GM12878 (cell line): ENCODE measurements around the gene ALG5. TPM values are rescaled to one million over a fixed set of nuclear protein-coding genes. Genes with fewer than 3 reads are reported as not detected.

Source experiments
- ASH2L ChIP-seq: fragments of 300-600, 200-600 bp; sonication (generic); IDR thresholded peaks from 2 replicates; pipeline ENCODE4 v1.6.1; 2017; ENCODE audit warnings: low read depth, mild to moderate bottlenecking, borderline replicate concordance
- CBX3 ChIP-seq: fragments of 200-600 bp; sonication (generic); IDR thresholded peaks from 2 replicates; pipeline ENCODE4 v1.6.1; 2016; ENCODE audit warnings: low read depth, borderline replicate concordance
- CBX5 ChIP-seq: sonication (generic); IDR thresholded peaks from 2 replicates; pipeline ENCODE4 v1.6.1; 2016; ENCODE audit warnings: low read depth, moderate library complexity, mild to moderate bottlenecking, inconsistent platforms
- CHD2 ChIP-seq: IDR thresholded peaks from 2 replicates; pipeline ENCODE4 v1.6.1; 2011; ENCODE audit warnings: low read depth, low read length, improper control_type of control experiment, borderline replicate concordance
- ETV6 ChIP-seq, 2 experiments: fragments of 450-650 bp in 1 of 2; IDR thresholded peaks in 1 of 2; conservative IDR thresholded peaks in 1 of 2; 2 replicates each; pipeline ENCODE4 v1.6.1; 2014; ENCODE audit warnings: antibody characterized with exemption in 1 of 2, borderline replicate concordance in 1 of 2, low read depth in 1 of 2, mild to moderate bottlenecking in 1 of 2, moderate library complexity in 1 of 2
- KDM1A ChIP-seq: fragments of 200-600 bp; sonication (generic); IDR thresholded peaks from 2 replicates; pipeline ENCODE4 v1.6.1; 2016; ENCODE audit warnings: borderline replicate concordance
- NFXL1 ChIP-seq: fragments of 450-650 bp; IDR thresholded peaks from 2 replicates; pipeline ENCODE4 v1.6.1; 2017; ENCODE audit warnings: antibody characterized with exemption, mild to moderate bottlenecking, borderline replicate concordance
- PAX8 ChIP-seq: fragments of 450-650 bp; IDR thresholded peaks from 2 replicates; pipeline ENCODE4 v1.6.1; 2017; ENCODE audit warnings: mild to moderate bottlenecking, moderate library complexity
- RCOR1 ChIP-seq: conservative IDR thresholded peaks from 2 replicates; pipeline ENCODE4 v1.6.1; 2012; ENCODE audit warnings: low read depth, low read length, improper control_type of control experiment
- SIX5 ChIP-seq: IDR thresholded peaks from 2 replicates; pipeline ENCODE4 v1.6.1; 2011; ENCODE audit warnings: mild to moderate bottlenecking, low read depth, low read length, moderate library complexity; ENCODE audit not compliant: severe bottlenecking
- TBL1XR1 ChIP-seq: IDR thresholded peaks from 2 replicates; pipeline ENCODE4 v1.6.1; 2012; ENCODE audit warnings: low read depth, low read length, improper control_type of control experiment
- TCF7 ChIP-seq: IDR thresholded peaks from 2 replicates; pipeline ENCODE4 v1.6.1; 2014; ENCODE audit warnings: antibody characterized with exemption, borderline replicate concordance
- YY1 ChIP-seq: IDR thresholded peaks from 2 replicates; pipeline ENCODE4 v1.6.1; 2011; ENCODE audit warnings: low read depth, mild to moderate bottlenecking, low read length
- ZNF622 ChIP-seq: fragments of 450-650 bp; IDR thresholded peaks from 2 replicates; pipeline ENCODE4 v1.6.1; 2017; ENCODE audit warnings: mild to moderate bottlenecking, inconsistent platforms
- polyA plus RNA-seq, 11 experiments: library from polyadenylated mRNA; depleted of rRNA in 4 of 11; unstranded in 6 of 11; stranded (reverse) in 5 of 11; fragments of >200 nt; fragmentation: Nextera tagmentation in 4 of 11; fragmentation: Illumina TruSeq in 1 of 11; extraction: Ambion mirVana in 4 of 11; extraction: Trizol in 1 of 11; gene quantifications; 1 replicate in 1 of 11; 2 replicates in 10 of 11; pipeline versions ENCODE4 v1.2.1 to v1.2.3, GENCODE V29; 2011 to 2016; ENCODE audit warnings: inconsistent platforms in 2 of 11, missing spikeins in 2 of 11, low read depth in 1 of 11
- total RNA-seq, 4 experiments: library from RNA; depleted of rRNA in 3 of 4; stranded (reverse); fragments of >200 nt in 3 of 4; fragmentation: Illumina TruSeq in 1 of 4; extraction: Trizol in 1 of 4; gene quantifications; 2 replicates each; pipeline versions ENCODE4 v1.2.1 to v1.2.3, GENCODE V29; 2013 to 2021
- TF ChIP-seq, protein P1 (sequence below): fragments of 450-650 bp; IDR thresholded peaks from 2 replicates; pipeline ENCODE4 v1.6.1; 2017; ENCODE audit warnings: mild to moderate bottlenecking, moderate library complexity
- TF ChIP-seq, protein P2 (sequence below): IDR thresholded peaks from 2 replicates; pipeline ENCODE4 v1.6.1; 2011; ENCODE audit warnings: low read depth, low read length, improper control_type of control experiment, borderline replicate concordance
- TF ChIP-seq, protein P3 (sequence below): IDR thresholded peaks from 2 replicates; pipeline ENCODE4 v1.6.1; 2012; ENCODE audit warnings: low read length, inconsistent platforms
- TF ChIP-seq, protein P4 (sequence below), 3 experiments: IDR thresholded peaks in 2 of 3; conservative IDR thresholded peaks in 1 of 3; 2 replicates each; pipeline ENCODE4 v1.5.1; 2011; ENCODE audit warnings: low read depth in 3 of 3, low read length in 3 of 3, mild to moderate bottlenecking in 3 of 3, control low read depth in 2 of 3, moderate library complexity in 2 of 3, inconsistent platforms in 1 of 3, mixed read lengths in 1 of 3; ENCODE audit not compliant: control insufficient read depth in 2 of 3, insufficient read depth in 1 of 3; ENCODE audit errors: extremely low read depth in 1 of 3
- TF ChIP-seq, protein P5 (sequence below): fragments of 450-650 bp; IDR thresholded peaks from 2 replicates; pipeline ENCODE4 v1.6.1; 2017; ENCODE audit warnings: low read depth, mild to moderate bottlenecking, moderate library complexity

Gene ALG5
- total and polyA plus RNA-seq, 10 of the 15 experiments (the other 5 are each of a cell fraction or from before 2014, with no cell fraction given): 23.9 to 82.2 (median 42.5) TPM

DNA sequence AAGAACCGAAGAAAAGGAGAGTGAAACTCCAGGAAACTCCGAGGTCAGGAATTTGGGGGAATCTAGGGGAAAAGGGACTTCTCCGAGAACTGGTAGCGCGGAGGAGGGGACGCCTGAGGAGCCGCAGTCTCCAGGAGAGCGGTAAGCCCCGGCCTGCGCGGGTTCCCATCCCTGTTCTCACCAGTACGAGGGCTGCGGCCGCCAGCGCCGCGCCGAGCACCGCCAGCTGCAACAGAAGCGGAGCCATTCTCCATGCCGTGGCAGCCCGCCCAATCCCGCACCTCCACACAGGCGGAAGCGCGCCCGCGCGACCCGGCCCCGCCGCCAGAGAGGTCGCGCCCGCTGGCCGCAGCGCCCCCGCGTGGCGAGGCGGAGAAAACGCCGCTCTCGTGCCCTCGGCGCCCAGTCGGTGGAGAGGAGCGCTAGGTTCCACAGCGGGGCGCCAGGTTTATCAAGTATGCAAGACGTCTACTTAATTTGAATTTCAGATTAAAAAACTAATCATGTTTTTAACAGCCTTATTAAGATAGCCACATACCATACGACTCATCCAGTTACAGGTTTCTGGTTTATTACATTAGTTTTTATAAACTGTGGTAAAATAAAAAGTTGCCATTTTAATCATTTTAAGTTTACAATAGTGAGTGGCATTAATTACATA is at the start of gene ALG5 (continued):
- no peak for TF ChIP-seq ETV6 (conservative IDR thresholded peaks at IDR 0.05 in 1 of 2, IDR thresholded peaks at IDR 0.05 in 1 of 2; ENCODE audit: borderline replicate concordance in 1 of 2, low read depth in 1 of 2)
- 0 out of 2 replicates have a peak, but pooled peaks have one; percentile 61 for TF ChIP-seq NFXL1
- TF ChIP-seq TBL1XR1: no peak
- no peak for TF ChIP-seq ZNF622
- peak; percentile 56; the same call in 1 of the 2 replicates for TF ChIP-seq CHD2
- TF ChIP-seq KDM1A: no peak
- no peak for TF ChIP-seq TCF7
- TF ChIP-seq, protein P1, sequence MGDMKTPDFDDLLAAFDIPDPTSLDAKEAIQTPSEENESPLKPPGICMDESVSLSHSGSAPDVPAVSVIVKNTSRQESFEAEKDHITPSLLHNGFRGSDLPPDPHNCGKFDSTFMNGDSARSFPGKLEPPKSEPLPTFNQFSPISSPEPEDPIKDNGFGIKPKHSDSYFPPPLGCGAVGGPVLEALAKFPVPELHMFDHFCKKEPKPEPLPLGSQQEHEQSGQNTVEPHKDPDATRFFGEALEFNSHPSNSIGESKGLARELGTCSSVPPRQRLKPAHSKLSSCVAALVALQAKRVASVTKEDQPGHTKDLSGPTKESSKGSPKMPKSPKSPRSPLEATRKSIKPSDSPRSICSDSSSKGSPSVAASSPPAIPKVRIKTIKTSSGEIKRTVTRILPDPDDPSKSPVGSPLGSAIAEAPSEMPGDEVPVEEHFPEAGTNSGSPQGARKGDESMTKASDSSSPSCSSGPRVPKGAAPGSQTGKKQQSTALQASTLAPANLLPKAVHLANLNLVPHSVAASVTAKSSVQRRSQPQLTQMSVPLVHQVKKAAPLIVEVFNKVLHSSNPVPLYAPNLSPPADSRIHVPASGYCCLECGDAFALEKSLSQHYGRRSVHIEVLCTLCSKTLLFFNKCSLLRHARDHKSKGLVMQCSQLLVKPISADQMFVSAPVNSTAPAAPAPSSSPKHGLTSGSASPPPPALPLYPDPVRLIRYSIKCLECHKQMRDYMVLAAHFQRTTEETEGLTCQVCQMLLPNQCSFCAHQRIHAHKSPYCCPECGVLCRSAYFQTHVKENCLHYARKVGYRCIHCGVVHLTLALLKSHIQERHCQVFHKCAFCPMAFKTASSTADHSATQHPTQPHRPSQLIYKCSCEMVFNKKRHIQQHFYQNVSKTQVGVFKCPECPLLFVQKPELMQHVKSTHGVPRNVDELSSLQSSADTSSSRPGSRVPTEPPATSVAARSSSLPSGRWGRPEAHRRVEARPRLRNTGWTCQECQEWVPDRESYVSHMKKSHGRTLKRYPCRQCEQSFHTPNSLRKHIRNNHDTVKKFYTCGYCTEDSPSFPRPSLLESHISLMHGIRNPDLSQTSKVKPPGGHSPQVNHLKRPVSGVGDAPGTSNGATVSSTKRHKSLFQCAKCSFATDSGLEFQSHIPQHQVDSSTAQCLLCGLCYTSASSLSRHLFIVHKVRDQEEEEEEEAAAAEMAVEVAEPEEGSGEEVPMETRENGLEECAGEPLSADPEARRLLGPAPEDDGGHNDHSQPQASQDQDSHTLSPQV: peak; percentile 93
- peak; percentile 41 for TF ChIP-seq SIX5
- TF ChIP-seq ASH2L: 0 out of 2 replicates have a peak, but pooled peaks have one; percentile 42
- no peak for TF ChIP-seq CBX3
- no peak; the same call in 1 of the 2 replicates for TF ChIP-seq PAX8
- TF ChIP-seq, protein P2, sequence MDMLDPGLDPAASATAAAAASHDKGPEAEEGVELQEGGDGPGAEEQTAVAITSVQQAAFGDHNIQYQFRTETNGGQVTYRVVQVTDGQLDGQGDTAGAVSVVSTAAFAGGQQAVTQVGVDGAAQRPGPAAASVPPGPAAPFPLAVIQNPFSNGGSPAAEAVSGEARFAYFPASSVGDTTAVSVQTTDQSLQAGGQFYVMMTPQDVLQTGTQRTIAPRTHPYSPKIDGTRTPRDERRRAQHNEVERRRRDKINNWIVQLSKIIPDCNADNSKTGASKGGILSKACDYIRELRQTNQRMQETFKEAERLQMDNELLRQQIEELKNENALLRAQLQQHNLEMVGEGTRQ: no peak
- TF ChIP-seq, protein P3, sequence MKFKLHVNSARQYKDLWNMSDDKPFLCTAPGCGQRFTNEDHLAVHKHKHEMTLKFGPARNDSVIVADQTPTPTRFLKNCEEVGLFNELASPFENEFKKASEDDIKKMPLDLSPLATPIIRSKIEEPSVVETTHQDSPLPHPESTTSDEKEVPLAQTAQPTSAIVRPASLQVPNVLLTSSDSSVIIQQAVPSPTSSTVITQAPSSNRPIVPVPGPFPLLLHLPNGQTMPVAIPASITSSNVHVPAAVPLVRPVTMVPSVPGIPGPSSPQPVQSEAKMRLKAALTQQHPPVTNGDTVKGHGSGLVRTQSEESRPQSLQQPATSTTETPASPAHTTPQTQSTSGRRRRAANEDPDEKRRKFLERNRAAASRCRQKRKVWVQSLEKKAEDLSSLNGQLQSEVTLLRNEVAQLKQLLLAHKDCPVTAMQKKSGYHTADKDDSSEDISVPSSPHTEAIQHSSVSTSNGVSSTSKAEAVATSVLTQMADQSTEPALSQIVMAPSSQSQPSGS: no peak
- TF ChIP-seq, protein P4, sequence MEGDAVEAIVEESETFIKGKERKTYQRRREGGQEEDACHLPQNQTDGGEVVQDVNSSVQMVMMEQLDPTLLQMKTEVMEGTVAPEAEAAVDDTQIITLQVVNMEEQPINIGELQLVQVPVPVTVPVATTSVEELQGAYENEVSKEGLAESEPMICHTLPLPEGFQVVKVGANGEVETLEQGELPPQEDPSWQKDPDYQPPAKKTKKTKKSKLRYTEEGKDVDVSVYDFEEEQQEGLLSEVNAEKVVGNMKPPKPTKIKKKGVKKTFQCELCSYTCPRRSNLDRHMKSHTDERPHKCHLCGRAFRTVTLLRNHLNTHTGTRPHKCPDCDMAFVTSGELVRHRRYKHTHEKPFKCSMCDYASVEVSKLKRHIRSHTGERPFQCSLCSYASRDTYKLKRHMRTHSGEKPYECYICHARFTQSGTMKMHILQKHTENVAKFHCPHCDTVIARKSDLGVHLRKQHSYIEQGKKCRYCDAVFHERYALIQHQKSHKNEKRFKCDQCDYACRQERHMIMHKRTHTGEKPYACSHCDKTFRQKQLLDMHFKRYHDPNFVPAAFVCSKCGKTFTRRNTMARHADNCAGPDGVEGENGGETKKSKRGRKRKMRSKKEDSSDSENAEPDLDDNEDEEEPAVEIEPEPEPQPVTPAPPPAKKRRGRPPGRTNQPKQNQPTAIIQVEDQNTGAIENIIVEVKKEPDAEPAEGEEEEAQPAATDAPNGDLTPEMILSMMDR (IDR thresholded peaks at IDR 0.05 in 2 of 3, conservative IDR thresholded peaks at IDR 0.05 in 1 of 3; ENCODE audit: control insufficient read depth in 2 of 3, extremely low read depth in 1 of 3, insufficient read depth in 1 of 3, low read depth in 3 of 3, low read length in 3 of 3): peak; percentile 72 to 99 (median 97); a peak in 5 of 6 replicates
- TF ChIP-seq CBX5: no peak
- peak; percentile 87; the same call in 1 of the 2 replicates for TF ChIP-seq RCOR1
- peak; percentile 98 for TF ChIP-seq YY1
- TF ChIP-seq, protein P5, sequence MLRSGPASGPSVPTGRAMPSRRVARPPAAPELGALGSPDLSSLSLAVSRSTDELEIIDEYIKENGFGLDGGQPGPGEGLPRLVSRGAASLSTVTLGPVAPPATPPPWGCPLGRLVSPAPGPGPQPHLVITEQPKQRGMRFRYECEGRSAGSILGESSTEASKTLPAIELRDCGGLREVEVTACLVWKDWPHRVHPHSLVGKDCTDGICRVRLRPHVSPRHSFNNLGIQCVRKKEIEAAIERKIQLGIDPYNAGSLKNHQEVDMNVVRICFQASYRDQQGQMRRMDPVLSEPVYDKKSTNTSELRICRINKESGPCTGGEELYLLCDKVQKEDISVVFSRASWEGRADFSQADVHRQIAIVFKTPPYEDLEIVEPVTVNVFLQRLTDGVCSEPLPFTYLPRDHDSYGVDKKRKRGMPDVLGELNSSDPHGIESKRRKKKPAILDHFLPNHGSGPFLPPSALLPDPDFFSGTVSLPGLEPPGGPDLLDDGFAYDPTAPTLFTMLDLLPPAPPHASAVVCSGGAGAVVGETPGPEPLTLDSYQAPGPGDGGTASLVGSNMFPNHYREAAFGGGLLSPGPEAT: peak; percentile 92
